Cardiac muscle cell (in vitro differentiated cells and primary cell): ENCODE measurements around the gene NR4A3. TPM values are rescaled to one million over a fixed set of nuclear protein-coding genes. Genes with fewer than 3 reads are reported as not detected.

Experiments used
- DNase-seq, 2 donors: peaks; one replicate each; pipeline versions ENCODE4 v3.0.0 to v3.0.0-alpha.2; 2010 to 2017; ENCODE audit warnings: low read depth in 1 of 2, low spot score in 1 of 2
- H3K27ac ChIP-seq: fragments of 200-600 bp; sonication (generic); 2 replicates; pipeline ENCODE4 v1.5.1; 2016
- H3K27me3 ChIP-seq: fragments of 200-600 bp; sonication (generic); 2 replicates; pipeline ENCODE4 v1.6.0; 2016; ENCODE audit warnings: control low read depth
- H3K36me3 ChIP-seq: fragments of 200-600 bp; sonication (generic); 2 replicates; pipeline ENCODE4 v1.5.1; 2016; ENCODE audit warnings: control low read depth
- H3K4me1 ChIP-seq: fragments of 200-600 bp; sonication (generic); 2 replicates; pipeline ENCODE4 v1.8.1; 2017; ENCODE audit warnings: low read depth, mild to moderate bottlenecking, mixed run types
- H3K4me3 ChIP-seq: fragments of 200-600 bp; sonication (generic); 2 replicates; pipeline ENCODE4 v1.5.1; 2016; ENCODE audit warnings: mild to moderate bottlenecking
- H3K9me3 ChIP-seq: fragments of 200-600 bp; sonication (generic); 2 replicates; pipeline ENCODE4 v1.5.1; 2017; ENCODE audit warnings: low read depth, mild to moderate bottlenecking, control low read depth
- polyA plus RNA-seq: library from polyadenylated mRNA; unstranded; fragments of >200 nt; fragmentation: Nextera tagmentation; extraction: Ambion mirVana; gene quantifications from 2 replicates; pipeline ENCODE4 v1.2.1, GENCODE V29; 2016
- total RNA-seq: library from RNA; depleted of rRNA; stranded (reverse); fragments of >200 nt; gene quantifications from 2 replicates; pipeline ENCODE4 v1.2.3, GENCODE V29; 2016
- TF ChIP-seq, protein P1 (sequence below): IDR thresholded peaks from 2 replicates; pipeline ENCODE4 v1.5.1; 2012; ENCODE audit warnings: low read depth, mild to moderate bottlenecking, low read length

NR4A3 gene
- total and polyA plus RNA-seq, 2 experiments from 2014 or later: 0.42 to 1.5 TPM

DNA sequence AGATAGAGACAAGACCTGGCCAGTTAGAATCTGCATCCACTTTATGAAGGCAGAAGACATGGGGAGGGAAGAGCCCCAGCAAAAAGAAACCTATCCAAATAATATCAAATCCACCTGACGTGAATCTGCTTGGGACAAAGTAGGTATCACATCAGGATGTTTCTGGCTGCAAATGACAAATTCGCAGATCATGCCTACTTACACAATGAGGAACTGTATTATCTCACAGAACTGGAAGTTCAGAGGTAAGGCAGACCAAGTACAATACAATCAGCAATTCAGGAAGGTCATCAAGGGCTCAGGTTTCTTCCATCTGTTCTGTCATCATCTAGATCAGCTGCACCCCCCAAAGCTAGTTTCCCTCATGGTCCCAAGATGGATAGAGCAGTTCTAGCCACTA, 13.2 kb upstream of the NR4A3 start:
- H3K27ac ChIP-seq: no peak overlapping the region
- no peaks in the 10 kb centered on the region for H3K27me3 ChIP-seq
- H3K4me3 ChIP-seq: no peak overlapping the region
- DNase-seq: no peak
- no peaks in the 10 kb centered on the region for H3K36me3 ChIP-seq
- H3K9me3 ChIP-seq: no peaks in the 10 kb centered on the region
- TF ChIP-seq, protein P1, sequence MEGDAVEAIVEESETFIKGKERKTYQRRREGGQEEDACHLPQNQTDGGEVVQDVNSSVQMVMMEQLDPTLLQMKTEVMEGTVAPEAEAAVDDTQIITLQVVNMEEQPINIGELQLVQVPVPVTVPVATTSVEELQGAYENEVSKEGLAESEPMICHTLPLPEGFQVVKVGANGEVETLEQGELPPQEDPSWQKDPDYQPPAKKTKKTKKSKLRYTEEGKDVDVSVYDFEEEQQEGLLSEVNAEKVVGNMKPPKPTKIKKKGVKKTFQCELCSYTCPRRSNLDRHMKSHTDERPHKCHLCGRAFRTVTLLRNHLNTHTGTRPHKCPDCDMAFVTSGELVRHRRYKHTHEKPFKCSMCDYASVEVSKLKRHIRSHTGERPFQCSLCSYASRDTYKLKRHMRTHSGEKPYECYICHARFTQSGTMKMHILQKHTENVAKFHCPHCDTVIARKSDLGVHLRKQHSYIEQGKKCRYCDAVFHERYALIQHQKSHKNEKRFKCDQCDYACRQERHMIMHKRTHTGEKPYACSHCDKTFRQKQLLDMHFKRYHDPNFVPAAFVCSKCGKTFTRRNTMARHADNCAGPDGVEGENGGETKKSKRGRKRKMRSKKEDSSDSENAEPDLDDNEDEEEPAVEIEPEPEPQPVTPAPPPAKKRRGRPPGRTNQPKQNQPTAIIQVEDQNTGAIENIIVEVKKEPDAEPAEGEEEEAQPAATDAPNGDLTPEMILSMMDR: no peak
- peaks cover 4% of the 10 kb centered on the region for H3K4me1 ChIP-seq

DNA sequence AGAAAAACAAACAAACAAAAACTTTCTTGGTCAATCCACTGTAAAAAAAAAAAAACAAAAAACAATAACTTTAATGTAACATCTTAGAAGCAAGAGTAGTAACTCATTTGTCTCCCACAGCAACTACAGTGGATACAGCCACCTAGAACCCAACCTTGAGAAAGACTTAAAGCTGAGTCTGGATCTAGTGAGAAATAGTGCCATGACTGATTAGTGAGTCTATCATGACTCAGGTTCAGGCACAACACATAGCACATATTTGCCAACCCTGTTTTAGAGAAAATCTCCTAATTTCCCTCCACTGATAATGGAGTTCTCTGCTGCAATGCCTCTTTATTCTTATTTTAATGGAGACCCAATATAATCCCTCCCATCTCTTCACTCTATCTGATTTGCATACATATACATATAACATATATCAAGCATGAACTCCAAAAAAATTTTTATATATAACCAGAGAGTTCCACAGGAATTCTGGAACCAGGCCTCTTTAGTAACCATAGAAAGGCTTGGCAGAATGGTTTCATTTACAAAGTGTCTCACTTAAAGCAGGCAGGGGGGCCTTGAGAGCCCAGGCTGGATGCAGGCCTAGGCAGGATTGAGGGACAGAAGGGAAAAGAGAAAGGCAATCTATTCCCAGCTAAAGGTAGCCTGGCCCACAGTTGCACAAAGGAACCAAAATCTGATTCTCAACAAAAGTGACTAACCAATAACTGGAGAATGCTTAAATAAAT, 11.9 kb upstream of the NR4A3 start:
- H3K4me1 ChIP-seq: peaks cover 4% of the 10 kb centered on the region
- DNase-seq: no peak
- H3K36me3 ChIP-seq: no peaks in the 10 kb centered on the region
- TF ChIP-seq, protein P1: no peak
- no peaks in the 10 kb centered on the region for H3K27me3 ChIP-seq
- H3K9me3 ChIP-seq: no peaks in the 10 kb centered on the region
- no peak overlapping the region for H3K4me3 ChIP-seq
- H3K27ac ChIP-seq: no peak overlapping the region

DNA sequence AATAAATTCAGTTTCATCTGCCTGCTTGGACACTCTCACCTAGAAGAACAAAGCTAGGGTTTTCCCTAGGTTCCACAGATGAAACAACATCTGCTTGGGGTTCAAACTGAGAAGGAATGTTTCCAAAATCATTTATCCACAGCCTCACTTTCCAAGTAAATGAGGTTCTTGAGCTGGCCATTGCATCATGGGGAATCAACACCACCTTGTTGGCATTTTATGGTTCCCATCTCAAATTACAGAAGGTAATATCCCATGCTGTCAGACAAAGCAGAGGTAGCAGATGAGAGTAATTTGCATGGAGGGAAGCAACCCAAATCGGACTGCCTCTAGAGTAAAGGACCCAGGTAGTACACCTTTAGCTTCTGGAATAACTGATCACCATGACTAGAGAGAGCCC, 10.5 kb upstream of the NR4A3 start:
- TF ChIP-seq, protein P1: no peak
- Histone ChIP-seq H3K9me3 (no peaks in the 10 kb centered on the region), H3K27me3 (no peaks in the 10 kb centered on the region), H3K4me3 (no peak overlapping the region), H3K36me3 (no peaks in the 10 kb centered on the region), H3K4me1 (peaks cover 4% of the 10 kb centered on the region), H3K27ac (no peak overlapping the region)
- DNase-seq: no peak

- Histone ChIP-seq H3K27me3 (no peaks in the 10 kb centered on the region), H3K4me3 (no peak overlapping the region), H3K4me1 (peaks cover 4% of the 10 kb centered on the region), H3K27ac (no peak overlapping the region), H3K9me3 (no peaks in the 10 kb centered on the region), H3K36me3 (no peaks in the 10 kb centered on the region)
- TF ChIP-seq, protein P1: no peak
- DNase-seq: no peak
Measured at GRCh38 chr9:99811598-99812383, 9.9 kb upstream of the NR4A3 start.

GRCh38 chr9:99813739-99814138, 7.9 kb upstream of the NR4A3 start:
- H3K9me3 ChIP-seq: no peaks in the 10 kb centered on the region
- peaks cover 6% of the 10 kb centered on the region for H3K4me1 ChIP-seq
- TF ChIP-seq, protein P1: no peak
- no peak for DNase-seq
- no peaks in the 10 kb centered on the region for H3K27me3 ChIP-seq
- no peak overlapping the region for H3K4me3 ChIP-seq
- H3K36me3 ChIP-seq: no peaks in the 10 kb centered on the region
- no peak overlapping the region for H3K27ac ChIP-seq
